H9 (cell line): ENCODE measurements around the gene EIF4E3. TPM values are rescaled to one million over a fixed set of nuclear protein-coding genes. Genes with fewer than 3 reads are reported as not detected.

Experiments
- DNase-seq: peaks from one replicate; pipeline ENCODE4 v3.0.0-alpha.2; 2017
- H2AFZ ChIP-seq: one replicate; pipeline ENCODE4 v1.6.1; 2013; ENCODE audit warnings: mild to moderate bottlenecking, low read length, control low read depth, moderate library complexity
- H2AK5ac ChIP-seq: 2 replicates; pipeline ENCODE4 v1.6.1; 2013; ENCODE audit warnings: low read length, control low read depth, mixed read lengths; ENCODE audit not compliant: insufficient read length
- H2BK120ac ChIP-seq: one replicate; pipeline ENCODE4 v1.6.1; 2013; ENCODE audit warnings: low read depth, mild to moderate bottlenecking, low read length, control low read depth, inconsistent platforms; ENCODE audit not compliant: poor library complexity, severe bottlenecking
- H2BK12ac ChIP-seq: 2 replicates; pipeline ENCODE4 v1.6.1; 2013; ENCODE audit warnings: low read length, control low read depth, mixed read lengths, low read depth; ENCODE audit not compliant: insufficient read length
- H2BK15ac ChIP-seq: 2 replicates; pipeline ENCODE4 v1.6.1; 2013; ENCODE audit warnings: low read depth, low read length, control low read depth
- H2BK20ac ChIP-seq: one replicate; pipeline ENCODE4 v1.6.1; 2013; ENCODE audit warnings: low read depth, mild to moderate bottlenecking, low read length, control low read depth, inconsistent platforms; ENCODE audit not compliant: poor library complexity, severe bottlenecking
- H2BK5ac ChIP-seq: 2 replicates; pipeline ENCODE4 v1.6.1; 2013; ENCODE audit warnings: low read length, control low read depth, mixed read lengths; ENCODE audit not compliant: insufficient read length
- H3K14ac ChIP-seq: 2 replicates; pipeline ENCODE4 v1.6.1; 2013; ENCODE audit warnings: low read length, control low read depth; ENCODE audit not compliant: insufficient read depth
- H3K18ac ChIP-seq: 2 replicates; pipeline ENCODE4 v1.6.1; 2013; ENCODE audit warnings: low read depth, mild to moderate bottlenecking, mixed read lengths, low read length, control low read depth; ENCODE audit not compliant: insufficient read length
- H3K23ac ChIP-seq: 2 replicates; pipeline ENCODE4 v1.6.1; 2013; ENCODE audit warnings: low read length, control low read depth, mixed read lengths, low read depth; ENCODE audit not compliant: insufficient read length
- H3K23me2 ChIP-seq: 2 replicates; pipeline ENCODE4 v1.6.1; 2013; ENCODE audit warnings: low read depth, mild to moderate bottlenecking, mixed read lengths, low read length, control low read depth; ENCODE audit not compliant: insufficient read length, poor library complexity, severe bottlenecking
- H3K27ac ChIP-seq: 2 replicates; pipeline ENCODE4 v1.5.1; 2013; ENCODE audit warnings: low read length, control low read depth, mixed read lengths, low read depth; ENCODE audit not compliant: insufficient read length
- H3K27me3 ChIP-seq: 2 replicates; pipeline ENCODE4 v1.6.1; 2013; ENCODE audit warnings: low read length, control low read depth, inconsistent platforms; ENCODE audit not compliant: insufficient read depth
- H3K4ac ChIP-seq: 2 replicates; pipeline ENCODE4 v1.6.1; 2013; ENCODE audit warnings: low read depth, mild to moderate bottlenecking, control low read depth, inconsistent platforms, low read length, moderate library complexity
- H3K4me1 ChIP-seq: 2 replicates; pipeline ENCODE4 v1.6.1; 2013; ENCODE audit warnings: low read length, control low read depth, inconsistent platforms; ENCODE audit not compliant: insufficient read depth
- H3K4me2 ChIP-seq: 2 replicates; pipeline ENCODE4 v1.6.1; 2013; ENCODE audit warnings: low read length, control low read depth, mixed read lengths; ENCODE audit not compliant: insufficient read length, insufficient read depth
- H3K56ac ChIP-seq: 2 replicates; pipeline ENCODE4 v1.6.1; 2013; ENCODE audit warnings: low read depth, mild to moderate bottlenecking, mixed read lengths, low read length, control low read depth; ENCODE audit not compliant: insufficient read length
- H3K79me1 ChIP-seq: 2 replicates; pipeline ENCODE4 v1.6.1; 2013; ENCODE audit warnings: low read depth, mild to moderate bottlenecking, moderate library complexity, low read length, control low read depth, inconsistent platforms; ENCODE audit not compliant: insufficient read depth, poor library complexity, severe bottlenecking
- H3K79me2 ChIP-seq: 2 replicates; pipeline ENCODE4 v1.6.1; 2013; ENCODE audit warnings: low read length, control low read depth, inconsistent platforms; ENCODE audit not compliant: insufficient read depth
- H3K9ac ChIP-seq: 2 replicates; pipeline ENCODE4 v1.6.1; 2013; ENCODE audit warnings: low read length, control low read depth, mixed read lengths; ENCODE audit not compliant: insufficient read length; ENCODE audit errors: extremely low read depth
- H3K9me3 ChIP-seq: one replicate; pipeline ENCODE4 v1.6.1; 2013; ENCODE audit warnings: low read depth, low read length, inconsistent platforms; ENCODE audit not compliant: control insufficient read depth
- H3T11ph ChIP-seq: one replicate; pipeline ENCODE4 v1.6.1; 2013; ENCODE audit warnings: mild to moderate bottlenecking, low read length, control low read depth, inconsistent platforms
- H4K20me1 ChIP-seq: one replicate; pipeline ENCODE4 v1.6.1; 2013; ENCODE audit not compliant: control insufficient read depth, insufficient read length, insufficient read depth
- H4K5ac ChIP-seq: 2 replicates; pipeline ENCODE4 v1.6.1; 2013; ENCODE audit warnings: low read depth, mild to moderate bottlenecking, mixed read lengths, low read length, control low read depth; ENCODE audit not compliant: insufficient read length
- H4K8ac ChIP-seq: replicated peaks from 2 replicates; pipeline ENCODE4 v1.6.1; 2013; ENCODE audit warnings: low read length, control low read depth, mixed read lengths, low read depth; ENCODE audit not compliant: insufficient read length
- H4K91ac ChIP-seq: 2 replicates; pipeline ENCODE4 v1.6.1; 2013; ENCODE audit warnings: low read depth, mild to moderate bottlenecking, moderate library complexity, mixed read lengths, low read length, control low read depth; ENCODE audit not compliant: insufficient read length
- H3K27ac Mint-ChIP-seq, 3 experiments: 2 replicates in 2 of 3; 3 replicates in 1 of 3; pipeline ENCODE4 v1.8.0; 2020 to 2021; ENCODE audit warnings: mixed read lengths in 3 of 3, mild to moderate bottlenecking in 1 of 3, moderate library complexity in 1 of 3
- H3K27me3 Mint-ChIP-seq: 2 replicates; pipeline ENCODE4 v1.8.0; 2021; ENCODE audit warnings: low read depth, mild to moderate bottlenecking, moderate library complexity, mixed read lengths
- H3K36me3 Mint-ChIP-seq, 3 experiments: 2 replicates in 2 of 3; 3 replicates in 1 of 3; pipeline ENCODE4 v1.8.0; 2020 to 2021; ENCODE audit warnings: low read depth in 3 of 3, mixed read lengths in 3 of 3; ENCODE audit not compliant: insufficient read depth in 1 of 3
- H3K4me1 Mint-ChIP-seq, 2 experiments: 2 replicates each; pipeline ENCODE4 v1.8.0; 2020; ENCODE audit warnings: mixed read lengths in 2 of 2
- H3K4me3 Mint-ChIP-seq, 2 experiments: 2 replicates in 1 of 2; 3 replicates in 1 of 2; pipeline ENCODE4 v1.8.0; 2020 to 2021; ENCODE audit warnings: mild to moderate bottlenecking in 2 of 2, mixed read lengths in 2 of 2, moderate library complexity in 1 of 2
- H3K9me3 Mint-ChIP-seq, 2 experiments: 2 replicates in 1 of 2; 3 replicates in 1 of 2; pipeline ENCODE4 v1.8.0; 2020; ENCODE audit warnings: mild to moderate bottlenecking in 2 of 2, mixed read lengths in 2 of 2, moderate library complexity in 1 of 2
- WGBS: extraction: QIAGEN DNeasy Blood & Tissue Kit; methylation state at CpG from one replicate; pipeline ENCODE4 v1.1.7; 2013; ENCODE audit warnings: missing lambda C conversion rate, low lambda C conversion rate, mixed read lengths; ENCODE audit not compliant: insufficient read length; ENCODE audit errors: extremely low coverage; 5-methylcytosine and 5-hydroxymethylcytosine counted together
- total RNA-seq: library from RNA; stranded (reverse); gene quantifications from 2 replicates; pipeline ENCODE4 v1.2.1, GENCODE V29; 2021
- TF ChIP-seq, protein P1 (sequence below): fragments of 200-600 bp; sonication (generic); conservative IDR thresholded peaks from 3 replicates; pipeline ENCODE4 v1.8.0; 2021; ENCODE audit warnings: antibody characterized with exemption, mild to moderate bottlenecking

EIF4E3 gene
- total RNA-seq, 1 experiment from 2014 or later: 12.9 TPM

DNA sequence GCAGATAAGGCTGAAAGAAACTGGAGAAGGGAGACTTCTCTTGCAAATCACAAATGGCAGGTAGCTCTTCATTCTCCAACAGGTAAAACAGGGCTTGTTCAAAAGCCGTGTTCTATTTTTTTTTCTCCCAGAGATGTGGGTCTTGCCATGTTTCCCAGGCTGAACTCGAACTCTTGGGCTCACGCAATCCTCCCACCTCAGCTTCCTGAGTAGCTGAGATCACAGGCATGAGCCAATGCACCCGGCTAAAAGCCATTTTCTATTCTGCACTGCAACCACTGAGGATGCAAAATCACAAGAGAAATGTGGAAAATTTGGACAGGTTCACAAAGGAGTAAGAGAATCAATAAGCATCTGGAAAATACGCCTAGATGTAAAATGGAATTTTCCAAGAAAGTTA is 19.5 kb downstream of the EIF4E3 start:
- Histone ChIP-seq H3K14ac (no peak overlapping the region), H4K91ac (no peak overlapping the region), H3K4ac (no peak overlapping the region), H4K5ac (no peak overlapping the region), H3K4me2 (no peak overlapping the region), H3K18ac (no peak overlapping the region), H2BK5ac (no peak overlapping the region), H3K9ac (no peak overlapping the region), H4K8ac (no peak overlapping the region), H2BK120ac (no peak overlapping the region), H2BK12ac (no peak overlapping the region), H3K79me2 (no peaks in the 10 kb centered on the region), H4K20me1 (no peaks in the 10 kb centered on the region), H3K27me3 (no peaks in the 10 kb centered on the region), H3K27ac (no peak overlapping the region), H2BK15ac (no peak overlapping the region), H3K4me1 (no peaks in the 10 kb centered on the region; the same call in 1 of the 2 replicates), H3K23ac (no peak overlapping the region), H2BK20ac (no peak overlapping the region), H3K9me3 (no peaks in the 10 kb centered on the region), H3K23me2 (no peaks in the 10 kb centered on the region), H2AFZ (no peak overlapping the region), H3K79me1 (no peaks in the 10 kb centered on the region), H3T11ph (no peak overlapping the region), H3K56ac (no peak overlapping the region), H2AK5ac (no peak overlapping the region)
- no CpG with 5 or more reads among the region's 5 CpGs for WGBS
- H3K27ac Mint-ChIP-seq: no peak overlapping the region; a peak in 1 of 7 replicates
- no peaks in the 10 kb centered on the region; a peak in 1 of 7 replicates for H3K36me3 Mint-ChIP-seq
- peaks cover 3 to 12% of the 10 kb centered on the region in 2 experiments for H3K4me1 Mint-ChIP-seq
- H3K4me3 Mint-ChIP-seq: no peak overlapping the region
- no peak for DNase-seq
- TF ChIP-seq, protein P1, sequence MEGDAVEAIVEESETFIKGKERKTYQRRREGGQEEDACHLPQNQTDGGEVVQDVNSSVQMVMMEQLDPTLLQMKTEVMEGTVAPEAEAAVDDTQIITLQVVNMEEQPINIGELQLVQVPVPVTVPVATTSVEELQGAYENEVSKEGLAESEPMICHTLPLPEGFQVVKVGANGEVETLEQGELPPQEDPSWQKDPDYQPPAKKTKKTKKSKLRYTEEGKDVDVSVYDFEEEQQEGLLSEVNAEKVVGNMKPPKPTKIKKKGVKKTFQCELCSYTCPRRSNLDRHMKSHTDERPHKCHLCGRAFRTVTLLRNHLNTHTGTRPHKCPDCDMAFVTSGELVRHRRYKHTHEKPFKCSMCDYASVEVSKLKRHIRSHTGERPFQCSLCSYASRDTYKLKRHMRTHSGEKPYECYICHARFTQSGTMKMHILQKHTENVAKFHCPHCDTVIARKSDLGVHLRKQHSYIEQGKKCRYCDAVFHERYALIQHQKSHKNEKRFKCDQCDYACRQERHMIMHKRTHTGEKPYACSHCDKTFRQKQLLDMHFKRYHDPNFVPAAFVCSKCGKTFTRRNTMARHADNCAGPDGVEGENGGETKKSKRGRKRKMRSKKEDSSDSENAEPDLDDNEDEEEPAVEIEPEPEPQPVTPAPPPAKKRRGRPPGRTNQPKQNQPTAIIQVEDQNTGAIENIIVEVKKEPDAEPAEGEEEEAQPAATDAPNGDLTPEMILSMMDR: no peak
- no peaks in the 10 kb centered on the region for H3K27me3 Mint-ChIP-seq
- no peaks in the 10 kb centered on the region for H3K9me3 Mint-ChIP-seq
